HG02623 (cell line): ENCODE measurements around the gene IER5L.
A peak's percentile ranks its signal among the peaks of the same experiment; 100 is the strongest.
"Not testable (repeated sequence)": the region's sequence is repeated elsewhere in the genome, so short reads cannot be mapped to it uniquely, and the experiment has no call there.

Source experiments
- ATAC-seq: cut with Tn5 transposase; IDR thresholded peaks from one replicate; pipeline ENCODE4 v1.9.1; 2021; ENCODE audit warnings: moderate library complexity; ENCODE audit not compliant: unreplicated experiment

The IER5L gene

DNA sequence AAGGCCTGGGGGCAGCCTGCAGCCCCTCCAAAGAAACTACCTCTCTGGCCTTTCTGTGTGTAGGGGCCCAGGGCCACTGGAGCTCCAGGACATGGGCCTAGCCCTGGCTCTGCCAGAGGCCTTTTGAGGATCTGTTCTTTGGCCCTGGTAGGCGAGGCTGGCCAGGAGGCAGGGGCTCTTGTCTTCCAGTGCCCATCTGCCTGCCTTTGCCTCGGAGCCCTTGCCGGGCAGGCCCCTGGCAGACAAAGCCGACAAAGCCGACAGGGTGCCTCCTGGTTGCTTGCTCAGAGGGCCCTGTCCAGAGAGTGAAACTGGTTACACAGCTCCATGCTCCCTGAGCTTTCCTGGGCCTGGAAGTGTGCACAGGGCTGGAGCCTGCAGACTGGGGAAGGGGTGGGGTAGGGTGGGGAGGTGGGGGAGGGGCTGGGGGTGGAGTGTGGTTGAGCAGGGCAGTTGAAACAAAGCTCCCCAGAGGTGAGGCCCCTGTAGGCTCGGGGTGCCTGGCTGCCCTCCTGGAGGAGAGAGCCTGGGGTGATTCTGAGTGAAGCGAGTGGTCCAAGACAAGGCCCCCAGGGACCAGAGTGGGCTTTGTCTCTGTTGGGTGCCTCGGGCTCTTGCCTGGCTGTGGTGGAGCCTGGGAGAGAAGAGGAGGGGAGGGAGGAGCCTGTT is 37.5 kb downstream of the IER5L start:
- no peak for ATAC-seq

DNA sequence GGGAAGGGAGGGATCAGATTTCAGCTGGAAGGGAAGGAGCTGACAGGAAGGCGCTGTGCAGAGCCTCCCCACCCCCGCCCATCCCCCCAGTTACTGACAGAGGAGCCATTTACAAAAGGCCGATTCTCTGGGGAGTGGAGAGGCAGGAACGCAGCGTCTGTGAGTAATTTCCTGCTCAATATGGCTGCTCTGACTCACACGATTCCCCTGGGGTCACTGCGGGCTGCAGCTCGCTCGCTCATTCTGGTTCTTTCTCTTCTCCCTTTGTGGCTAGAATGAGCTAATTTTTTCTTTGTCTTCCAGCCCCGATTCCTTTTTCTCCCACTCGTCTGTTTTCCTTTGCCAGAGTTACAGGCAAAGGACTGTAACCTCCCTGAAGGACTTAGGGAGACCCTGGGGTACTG is 38.1 kb downstream of the IER5L start:
- peak; percentile 39 for ATAC-seq

- ATAC-seq, result no peak
These were observed 38.6 kb downstream of the IER5L start for GRCh38 chr9:129139233-129139992.

DNA sequence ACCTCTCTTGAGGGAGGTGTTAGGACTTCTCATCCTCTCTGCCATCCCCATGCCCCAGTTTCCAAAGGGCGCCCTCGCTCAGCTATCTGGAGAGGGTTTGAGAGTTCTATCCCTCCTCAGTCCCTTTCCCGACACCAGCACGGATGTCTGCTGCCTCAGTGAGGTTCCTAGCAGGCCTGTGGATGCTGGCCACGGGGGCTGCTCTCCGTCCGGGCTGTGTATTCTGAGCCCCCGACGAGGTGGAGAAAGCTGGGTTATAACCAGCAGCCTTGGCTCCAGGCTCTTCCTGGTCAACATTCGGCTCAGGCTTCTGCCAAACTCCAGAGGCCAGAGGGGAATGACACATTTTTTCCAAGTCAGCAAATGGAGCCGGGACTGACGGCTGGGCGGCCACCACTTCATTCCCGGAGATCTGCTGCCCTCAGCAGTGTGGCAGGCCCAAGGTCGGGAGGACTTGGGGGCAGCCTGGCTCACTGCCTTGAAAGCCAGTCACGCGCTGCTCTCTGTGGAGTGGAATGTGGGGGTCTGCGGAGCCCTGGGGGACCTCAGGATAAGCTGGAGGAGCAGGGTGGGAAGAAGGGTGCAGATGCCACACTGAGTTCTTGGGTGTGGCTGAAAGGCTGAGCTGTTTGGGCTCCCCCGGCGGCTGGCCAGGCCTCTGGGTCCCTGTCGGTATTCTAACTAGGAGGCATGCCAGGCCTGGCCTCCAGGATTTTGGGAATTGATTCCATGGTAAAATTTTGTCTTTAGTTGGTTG is 39.4 kb downstream of the IER5L start:
- no peak for ATAC-seq

GRCh38 chr9:129138144-129138462 is 40.0 kb downstream of the IER5L start:
- ATAC-seq, result no peak

- ATAC-seq, result no peak
These were observed 40.5 kb downstream of the IER5L start for GRCh38 chr9:129137292-129138143.

- ATAC-seq, result no peak
These were observed 41.5 kb downstream of the IER5L start for GRCh38 chr9:129136446-129137035.

GRCh38 chr9:129135476-129135875 is 42.6 kb downstream of the IER5L start:
- no peak for ATAC-seq

- no peak for ATAC-seq
These were observed 45.0 kb downstream of the IER5L start for GRCh38 chr9:129133082-129133481.

GRCh38 chr9:129131300-129132145 is 46.5 kb downstream of the IER5L start:
- ATAC-seq, result no peak

GRCh38 chr9:129130791-129131190 is 47.3 kb downstream of the IER5L start:
- ATAC-seq, result no peak

DNA sequence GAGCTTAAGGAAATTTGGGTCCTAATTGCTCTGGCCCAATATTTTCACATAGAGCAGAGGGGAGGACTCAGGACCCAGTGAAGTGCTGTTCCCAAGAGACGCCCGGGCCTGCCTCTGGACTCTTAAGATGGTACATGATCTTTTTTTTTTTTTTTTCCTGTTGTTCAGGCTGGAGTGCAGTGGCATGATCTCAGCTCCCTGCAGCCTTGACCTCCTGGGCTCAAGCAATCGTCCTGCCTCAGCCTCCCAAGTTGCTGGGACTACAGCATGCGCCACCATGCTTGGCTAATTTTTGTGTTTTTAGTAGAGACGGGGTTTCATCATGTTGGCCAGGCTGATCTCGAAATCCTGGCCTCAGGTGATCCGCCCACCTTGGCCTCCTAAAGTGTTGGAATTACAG is 47.8 kb downstream of the IER5L start:
- not testable (repeated sequence) for ATAC-seq

DNA sequence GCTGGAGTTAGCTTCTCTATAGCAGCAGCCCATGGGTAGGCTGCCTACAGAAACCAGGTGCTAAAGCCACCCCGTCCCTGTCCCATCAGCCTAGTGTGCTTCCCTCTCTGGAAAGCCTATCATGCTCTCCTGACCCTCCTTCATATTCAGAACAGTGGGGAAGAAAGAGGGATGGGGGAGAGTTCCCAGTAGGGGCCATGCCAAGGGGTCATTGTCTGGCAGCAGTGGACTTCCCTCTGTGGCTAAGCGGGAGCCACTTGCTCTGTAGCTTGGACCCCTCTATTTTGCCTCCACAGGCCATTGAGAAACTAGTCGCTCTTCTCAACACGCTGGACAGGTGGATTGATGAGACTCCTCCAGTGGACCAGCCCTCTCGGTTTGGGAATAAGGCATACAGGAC is 49.4 kb downstream of the IER5L start:
- no peak for ATAC-seq

GRCh38 chr9:129126749-129127618 is 51.1 kb downstream of the IER5L start:
- ATAC-seq, result no peak
